ENCODE data around the gene CUX1.
"Not testable (repeated sequence)": the region's sequence is repeated elsewhere in the genome, so short reads cannot be mapped to it uniquely, and the experiment has no call there.

Gene CUX1

GRCh38 chr7:101803203-101804087 lies 14.0 kb upstream of the CUX1 start:
- DNase-seq = no peak

DNA sequence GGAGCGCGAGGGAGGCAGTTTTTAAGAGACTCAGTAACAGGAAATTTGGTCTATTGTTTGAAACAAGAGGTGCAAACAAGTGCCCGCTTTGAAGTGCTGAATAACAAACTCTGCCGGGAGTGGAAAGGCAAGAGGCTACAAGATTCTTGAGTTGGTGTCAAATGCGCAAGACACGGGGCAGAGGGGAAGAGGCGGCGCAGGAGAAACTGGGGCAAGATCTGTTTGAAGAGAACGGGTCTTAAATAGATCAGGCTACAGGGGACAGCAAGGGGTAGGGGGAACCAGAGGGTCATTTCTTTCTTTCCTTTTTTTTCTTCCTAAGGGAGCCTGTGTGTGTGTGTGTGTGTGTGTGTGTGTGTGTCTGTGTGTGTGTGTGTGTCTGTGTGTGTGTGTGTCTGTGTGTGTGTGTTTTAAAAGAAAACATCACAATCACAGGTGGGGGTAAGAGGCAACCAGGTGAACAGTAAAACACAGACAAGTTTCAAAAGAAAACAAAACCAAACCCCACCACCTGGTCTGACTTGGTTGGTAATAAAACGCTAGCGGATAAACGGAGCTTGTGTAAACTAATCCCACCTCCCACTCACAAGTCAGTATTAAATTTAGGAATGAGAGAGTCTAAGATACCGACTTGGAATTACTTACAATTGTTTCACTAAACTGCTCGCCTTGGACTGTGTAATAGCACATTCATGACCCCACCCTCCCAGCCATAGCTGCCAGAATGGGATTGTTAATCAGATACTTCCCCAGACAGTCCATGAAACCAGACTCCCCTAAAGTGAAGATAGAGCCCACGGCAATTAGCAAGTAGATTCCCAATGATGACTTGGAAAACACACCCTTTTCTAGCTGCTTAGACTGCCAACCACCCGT lies 13.1 kb upstream of the CUX1 start:
- DNase-seq = no peak

DNA sequence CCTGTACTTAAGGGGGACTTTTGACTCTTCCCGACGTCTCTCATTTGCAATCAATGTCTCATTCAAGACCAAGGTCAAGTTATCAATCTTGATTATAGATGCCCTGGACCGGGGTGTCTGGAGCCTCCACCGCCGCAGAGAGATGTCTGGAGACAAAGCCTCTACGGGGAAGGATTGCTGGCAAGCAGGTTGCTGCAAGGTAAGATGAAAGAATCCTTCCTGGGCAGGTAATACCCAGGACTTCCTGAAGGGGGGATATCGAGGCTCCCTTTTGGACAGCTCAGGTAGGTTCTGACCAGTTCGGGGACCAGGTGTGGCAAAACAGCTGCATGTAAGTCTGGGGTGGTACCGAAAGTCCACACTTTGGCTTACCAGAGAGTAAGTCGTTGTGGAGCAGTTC lies 12.5 kb upstream of the CUX1 start:
- no peak for DNase-seq

GRCh38 chr7:101812595-101812994 lies 4.8 kb upstream of the CUX1 start:
- DNase-seq = no peak

DNA sequence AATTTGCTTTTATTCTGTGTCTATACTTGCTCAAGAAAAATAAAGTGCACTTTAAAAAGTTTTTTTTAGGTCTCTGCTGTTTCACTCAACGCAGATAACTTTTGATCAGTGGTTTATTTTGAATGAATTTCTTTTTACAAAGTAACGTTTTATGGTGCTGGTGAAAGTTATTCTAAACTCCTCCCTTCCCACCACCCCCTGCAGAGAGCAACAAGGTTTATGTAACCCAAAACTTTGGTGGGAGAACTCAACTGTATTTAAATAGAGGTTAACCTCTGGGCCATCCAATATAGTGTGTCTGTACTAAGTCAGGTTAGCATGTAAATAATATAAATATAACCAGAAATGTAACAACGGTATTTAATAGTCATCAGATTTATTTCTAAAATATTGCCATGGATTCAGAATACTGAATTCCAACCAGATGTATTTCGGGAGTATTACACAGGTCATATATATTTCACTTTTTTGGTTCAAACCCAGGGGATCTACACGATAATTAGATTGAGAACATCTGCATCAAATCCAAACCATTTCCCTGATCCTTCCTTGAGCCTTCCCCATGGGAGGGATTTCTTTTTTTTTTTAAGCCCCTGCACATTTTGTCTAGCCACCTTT lies 3.9 kb upstream of the CUX1 start:
- no peak for DNase-seq

DNA sequence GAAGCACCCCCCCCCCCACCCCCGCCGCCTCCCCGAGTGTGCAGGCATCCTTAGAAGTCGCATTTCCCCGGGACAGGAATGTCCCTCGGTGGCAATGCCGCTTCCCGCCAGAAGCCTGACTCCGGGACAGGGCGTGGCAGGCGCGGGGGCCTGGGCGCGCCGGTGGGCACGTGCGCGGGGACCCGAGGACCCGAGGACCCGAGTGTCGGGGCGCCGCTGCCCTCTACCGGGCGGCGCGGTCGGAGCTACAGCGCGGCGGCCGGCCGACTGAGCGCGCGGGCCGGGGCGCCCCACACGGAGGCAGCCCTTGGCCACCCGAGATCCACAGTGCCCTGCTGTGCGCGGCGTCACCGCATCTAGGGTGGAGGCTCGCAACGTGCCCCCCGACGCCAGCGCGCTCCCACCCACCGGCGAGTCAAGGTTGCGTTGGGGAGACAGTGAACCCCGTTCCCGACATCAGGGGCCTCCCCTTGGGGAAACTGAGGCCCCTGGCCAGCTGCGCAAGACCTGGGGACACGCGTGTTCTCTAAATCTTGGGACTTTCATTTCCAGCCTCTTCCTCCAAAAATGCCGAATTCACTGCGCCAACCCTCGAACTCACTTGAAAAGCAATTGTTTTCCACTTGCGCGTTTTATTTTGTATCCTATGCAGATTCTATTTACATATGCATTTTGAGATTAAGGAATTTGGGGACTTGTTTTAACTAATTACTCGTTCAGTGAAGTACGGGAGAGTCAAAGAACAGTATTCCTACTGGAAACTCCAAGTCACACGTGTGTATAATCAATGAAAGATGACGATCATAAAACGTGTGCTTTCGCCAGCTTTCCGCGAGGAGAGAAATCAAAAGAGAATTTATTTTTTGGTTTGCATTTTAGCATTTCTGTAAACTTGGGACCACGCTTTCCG lies 3.1 kb upstream of the CUX1 start:
- DNase-seq = peak; percentile 61 to 65

- DNase-seq = no peak
These were observed 2.2 kb upstream of the CUX1 start for GRCh38 chr7:101814991-101815825.

GRCh38 chr7:101815826-101816594 lies 1.4 kb upstream of the CUX1 start:
- DNase-seq = peak; percentile 70 to 76

- DNase-seq = peak; percentile 27 to 46
These were observed 593 bp upstream of the CUX1 start for GRCh38 chr7:101816595-101817470.

DNA sequence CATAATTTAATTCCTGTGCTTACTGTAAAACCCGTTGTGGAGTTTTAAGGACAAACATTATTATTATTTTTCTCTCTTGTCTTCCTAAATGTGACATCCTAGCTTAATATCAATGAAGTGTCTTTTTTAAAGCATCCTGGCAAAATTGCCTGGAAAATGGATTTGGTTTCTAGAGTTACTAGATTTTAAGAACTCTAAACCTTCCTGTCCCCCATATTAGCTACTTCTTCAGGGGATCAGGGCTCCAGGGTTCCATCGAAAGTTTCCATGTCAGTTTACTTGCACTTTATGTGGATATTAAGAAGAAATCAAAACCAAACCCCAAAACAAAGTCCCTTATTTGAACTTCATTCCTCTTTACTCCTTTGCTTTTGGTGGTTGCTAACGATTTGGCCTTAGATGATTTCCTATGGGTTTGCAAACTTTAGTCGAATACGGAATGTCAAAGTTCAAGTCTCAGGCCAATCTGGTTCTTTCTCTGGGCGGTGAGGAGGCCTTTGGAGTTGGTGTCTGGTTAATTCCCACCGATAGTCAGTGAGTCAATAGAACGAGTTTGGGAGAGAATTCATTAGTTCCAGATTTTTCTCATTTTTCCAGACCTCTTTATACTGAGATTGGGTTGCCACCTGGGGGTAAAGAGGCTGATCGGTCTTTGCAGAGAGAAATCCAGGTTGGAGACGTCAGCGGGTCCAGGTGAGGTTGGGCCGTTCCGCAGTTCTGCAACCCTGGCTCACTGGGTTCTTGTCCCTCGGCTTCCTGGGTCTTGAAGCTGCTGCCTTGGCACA lies 1.1 kb downstream of the CUX1 start:
- no peak for DNase-seq

DNA sequence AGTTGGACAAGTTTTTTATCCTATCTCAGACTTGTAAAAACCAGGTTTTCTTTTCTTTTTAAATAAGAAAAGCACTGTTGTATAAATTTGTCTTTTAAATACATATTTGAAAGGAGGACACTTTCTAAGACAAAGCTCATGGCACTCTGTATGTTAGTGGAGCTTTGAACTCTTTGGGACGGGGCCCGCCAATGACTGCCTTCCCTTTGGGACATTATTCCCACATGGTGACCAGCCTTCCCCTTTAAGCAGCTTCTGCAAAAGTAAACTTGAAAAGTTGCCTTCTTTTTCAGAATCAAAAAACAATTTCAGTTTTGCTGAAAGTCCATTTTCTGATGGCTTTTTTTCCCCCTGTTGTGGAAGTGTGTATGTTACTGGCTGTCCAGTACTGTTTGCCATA lies 1.8 kb downstream of the CUX1 start:
- DNase-seq = peak in 1 of 2 donors; percentile 26

- peak in 1 of 2 donors; percentile 24 for DNase-seq
These were observed 2.6 kb downstream of the CUX1 start for GRCh38 chr7:101819913-101820522.

- no peak for DNase-seq
These were observed 3.3 kb downstream of the CUX1 start for GRCh38 chr7:101820703-101821102.

DNA sequence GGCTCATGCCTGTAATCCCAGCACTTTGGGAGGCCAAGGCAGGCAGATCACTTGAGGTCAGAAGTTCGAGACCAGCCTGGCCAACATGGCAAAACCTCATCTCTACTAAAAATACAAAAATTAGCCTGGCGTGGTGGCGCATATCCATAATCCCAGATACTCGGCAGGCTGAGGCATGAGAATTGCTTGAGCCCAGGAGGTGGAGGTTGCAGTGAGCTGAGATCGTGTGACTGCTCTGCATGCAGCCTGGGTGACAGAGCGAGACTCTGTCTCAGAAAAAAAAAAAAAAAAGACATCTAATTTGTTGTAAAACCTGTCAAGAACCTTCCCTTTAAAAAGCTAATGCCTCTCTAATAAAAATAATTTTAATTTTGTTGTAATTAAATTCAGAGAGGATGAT lies 5.2 kb downstream of the CUX1 start:
- not testable (repeated sequence) for DNase-seq

- peak; percentile 64 to 70 for DNase-seq
These were observed 5.7 kb downstream of the CUX1 start for GRCh38 chr7:101823096-101823495.

DNA sequence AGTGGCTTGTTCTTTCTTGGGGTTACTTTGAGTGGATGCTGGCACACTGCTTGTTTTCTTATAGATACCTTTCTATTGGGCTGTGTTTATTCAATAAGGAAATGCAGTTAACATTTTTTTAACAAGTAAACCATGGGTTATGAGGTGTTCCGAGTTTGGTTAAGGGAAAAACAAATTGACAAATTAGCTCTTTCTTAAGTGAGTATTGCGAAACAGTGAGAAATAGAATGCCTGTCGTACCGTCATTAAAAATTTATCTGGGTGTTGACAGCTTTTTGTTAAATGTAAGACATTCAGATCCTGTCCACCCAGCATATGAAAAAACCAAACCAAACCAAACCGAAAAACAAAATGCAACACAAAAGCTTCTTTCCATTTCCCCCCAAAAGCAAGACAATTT lies 6.2 kb downstream of the CUX1 start:
- peak; percentile 52 to 66 for DNase-seq

DNA sequence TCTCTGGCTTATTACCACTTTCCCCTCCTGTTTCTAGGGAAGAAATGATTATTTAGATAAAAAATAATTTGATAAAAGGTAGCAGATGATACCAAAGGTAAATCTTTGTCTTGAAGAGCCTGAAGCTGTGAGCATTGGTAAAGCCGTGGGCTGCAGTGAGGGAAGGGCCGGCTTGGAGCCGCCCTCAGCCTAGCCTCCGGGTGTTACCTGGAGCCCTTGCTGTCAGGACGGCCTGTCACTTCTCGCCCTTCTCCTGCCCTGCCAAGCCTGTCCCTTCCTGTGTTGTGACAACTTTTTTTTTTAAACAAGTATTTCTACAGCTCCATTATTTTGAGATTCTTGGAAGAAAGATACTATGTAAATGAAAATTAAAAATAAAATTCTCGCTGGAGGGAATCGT lies 7.0 kb downstream of the CUX1 start:
- no peak for DNase-seq
